Measurements from ENCODE around the gene IRF5. TPM values are rescaled to one million over a fixed set of nuclear protein-coding genes. Genes with fewer than 3 reads are reported as not detected.

The IRF5 gene
- total RNA-seq, 1 donor from 2014 or later, result 19.9 TPM

- Histone ChIP-seq H3K36me3 (ENCODE audit: control insufficient read depth, insufficient read depth, low read length) (no peaks in the 10 kb centered on the region), H3K4me3 (ENCODE audit: low read depth, low read length) (no peak overlapping the region), H3K27me3 (ENCODE audit: control insufficient read depth, insufficient read depth, low read length) (no peaks in the 10 kb centered on the region)
- DNase-seq (ENCODE audit: low read depth), result no peak
- TF ChIP-seq CTCF (IDR thresholded peaks at IDR 0.05; ENCODE audit: insufficient read depth, low read length, poor library complexity, severe bottlenecking), result no peak
Observed at GRCh38 chr7:128948976-128949760, 11.4 kb downstream of the IRF5 start.

- no peak overlapping the region for H3K4me3 ChIP-seq (ENCODE audit: low read depth, low read length)
- no peak for TF ChIP-seq CTCF (IDR thresholded peaks at IDR 0.05; ENCODE audit: insufficient read depth, low read length, poor library complexity, severe bottlenecking)
- peaks cover 2% of the 10 kb centered on the region for H3K36me3 ChIP-seq (ENCODE audit: control insufficient read depth, insufficient read depth, low read length)
- no peaks in the 10 kb centered on the region for H3K27me3 ChIP-seq (ENCODE audit: control insufficient read depth, insufficient read depth, low read length)
- no peak for DNase-seq (ENCODE audit: low read depth)
Observed at GRCh38 chr7:128951296-128951695, 13.6 kb downstream of the IRF5 start.

- H3K4me3 ChIP-seq (ENCODE audit: low read depth, low read length), result no peak overlapping the region
- no peak for DNase-seq (ENCODE audit: low read depth)
- TF ChIP-seq CTCF (IDR thresholded peaks at IDR 0.05; ENCODE audit: insufficient read depth, low read length, poor library complexity, severe bottlenecking), result no peak
- H3K36me3 ChIP-seq (ENCODE audit: control insufficient read depth, insufficient read depth, low read length), result peaks cover 4% of the 10 kb centered on the region
- no peaks in the 10 kb centered on the region for H3K27me3 ChIP-seq (ENCODE audit: control insufficient read depth, insufficient read depth, low read length)
Observed at GRCh38 chr7:128954150-128954549, 16.4 kb downstream of the IRF5 start.

GRCh38 chr7:128954830-128955802 is 17.4 kb downstream of the IRF5 start:
- H3K4me3 ChIP-seq (ENCODE audit: low read depth, low read length), result no peak overlapping the region
- TF ChIP-seq CTCF (IDR thresholded peaks at IDR 0.05; ENCODE audit: insufficient read depth, low read length, poor library complexity, severe bottlenecking), result no peak
- H3K27me3 ChIP-seq (ENCODE audit: control insufficient read depth, insufficient read depth, low read length), result no peaks in the 10 kb centered on the region
- no peak for DNase-seq (ENCODE audit: low read depth)
- peaks cover 4% of the 10 kb centered on the region for H3K36me3 ChIP-seq (ENCODE audit: control insufficient read depth, insufficient read depth, low read length)

- no peak for DNase-seq (ENCODE audit: low read depth)
- TF ChIP-seq CTCF (IDR thresholded peaks at IDR 0.05; ENCODE audit: insufficient read depth, low read length, poor library complexity, severe bottlenecking), result no peak
- no peaks in the 10 kb centered on the region for H3K27me3 ChIP-seq (ENCODE audit: control insufficient read depth, insufficient read depth, low read length)
- H3K36me3 ChIP-seq (ENCODE audit: control insufficient read depth, insufficient read depth, low read length), result peaks cover 4% of the 10 kb centered on the region
- no peak overlapping the region for H3K4me3 ChIP-seq (ENCODE audit: low read depth, low read length)
Observed at GRCh38 chr7:128955981-128956380, 18.3 kb downstream of the IRF5 start.

Data from kidney epithelial cell (primary cell).